WTC11 (cell line): Measurements from ENCODE around the gene APOBEC3C.
"Not testable (repeated sequence)": the region's sequence is repeated elsewhere in the genome, so short reads cannot be mapped to it uniquely, and the experiment has no call there.

Experiments
- USF1 ChIP-seq: sonication (generic); formaldehyde crosslinking; IDR thresholded peaks from 2 replicates; pipeline ENCODE4 v1.8.0; 2022; ENCODE audit warnings: mild to moderate bottlenecking, missing genetic modification reagents
- ZBTB21 ChIP-seq: sonication (generic); formaldehyde crosslinking; IDR thresholded peaks from 2 replicates; pipeline ENCODE4 v1.8.1; 2023; ENCODE audit warnings: mild to moderate bottlenecking, missing genetic modification reagents, borderline replicate concordance

DNA sequence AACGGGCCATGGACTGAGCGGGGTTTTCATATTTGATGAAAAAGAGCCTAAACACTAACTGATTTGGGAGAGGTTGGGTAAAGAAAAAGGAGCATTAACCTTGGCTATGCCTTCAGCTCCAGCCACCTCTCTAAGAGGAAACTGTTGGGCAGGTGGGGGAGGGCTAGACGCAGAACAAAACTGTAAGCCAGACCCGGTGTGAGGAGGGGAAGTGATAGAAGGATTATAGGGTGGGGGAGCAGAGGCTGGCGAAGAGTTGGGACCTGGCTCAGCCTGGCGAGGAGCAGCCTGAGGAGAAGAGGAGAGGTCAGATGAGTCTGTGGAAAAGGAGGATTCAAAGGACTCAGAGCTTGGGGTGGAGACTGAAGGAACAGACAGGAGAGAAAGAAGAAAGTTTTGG is 47.2 kb downstream of the APOBEC3C start:
- TF ChIP-seq ZBTB21, USF1 (CRISPR knock-in tag): not testable (repeated sequence)
